Sigmoid colon (tissue), 3 donors: ENCODE measurements around the gene THAP4.

Source experiments
- POLR2A ChIP-seq, 2 donors: fragments of 450-650 bp; IDR thresholded peaks; one replicate each; pipeline ENCODE4 v1.6.1; 2016; ENCODE audit warnings: antibody characterized with exemption in 2 of 2, mild to moderate bottlenecking in 2 of 2, moderate library complexity in 2 of 2
- TF ChIP-seq, protein P1 (sequence below), 4 experiments: fragments of 450-650 bp in 3 of 4; fragments of 200-600 bp in 1 of 4; IDR thresholded peaks; one replicate each; pipeline ENCODE4 v1.5.1; 2016 to 2019; ENCODE audit warnings: antibody characterized with exemption in 4 of 4, mild to moderate bottlenecking in 3 of 4, moderate library complexity in 2 of 4

GRCh38 chr2:241570961-241571581, 65.9 kb downstream of the THAP4 start:
- TF ChIP-seq, protein P1, sequence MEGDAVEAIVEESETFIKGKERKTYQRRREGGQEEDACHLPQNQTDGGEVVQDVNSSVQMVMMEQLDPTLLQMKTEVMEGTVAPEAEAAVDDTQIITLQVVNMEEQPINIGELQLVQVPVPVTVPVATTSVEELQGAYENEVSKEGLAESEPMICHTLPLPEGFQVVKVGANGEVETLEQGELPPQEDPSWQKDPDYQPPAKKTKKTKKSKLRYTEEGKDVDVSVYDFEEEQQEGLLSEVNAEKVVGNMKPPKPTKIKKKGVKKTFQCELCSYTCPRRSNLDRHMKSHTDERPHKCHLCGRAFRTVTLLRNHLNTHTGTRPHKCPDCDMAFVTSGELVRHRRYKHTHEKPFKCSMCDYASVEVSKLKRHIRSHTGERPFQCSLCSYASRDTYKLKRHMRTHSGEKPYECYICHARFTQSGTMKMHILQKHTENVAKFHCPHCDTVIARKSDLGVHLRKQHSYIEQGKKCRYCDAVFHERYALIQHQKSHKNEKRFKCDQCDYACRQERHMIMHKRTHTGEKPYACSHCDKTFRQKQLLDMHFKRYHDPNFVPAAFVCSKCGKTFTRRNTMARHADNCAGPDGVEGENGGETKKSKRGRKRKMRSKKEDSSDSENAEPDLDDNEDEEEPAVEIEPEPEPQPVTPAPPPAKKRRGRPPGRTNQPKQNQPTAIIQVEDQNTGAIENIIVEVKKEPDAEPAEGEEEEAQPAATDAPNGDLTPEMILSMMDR (IDR thresholded peaks at IDR 0.05) = no peak
- no peak for TF ChIP-seq POLR2A (IDR thresholded peaks at IDR 0.05)
